Muscle of leg (tissue), 16 donors: ENCODE results near the gene KIAA1210. TPM values are rescaled to one million over a fixed set of nuclear protein-coding genes. Genes with fewer than 3 reads are reported as not detected.

ENCODE experiments used
- DNase-seq: peaks from one replicate; pipeline ENCODE4 v3.0.0; 2013
- H3K27ac ChIP-seq: one replicate; pipeline ENCODE4 v1.5.1; 2013; ENCODE audit warnings: mild to moderate bottlenecking, low read length, control low read depth
- H3K27me3 ChIP-seq: one replicate; pipeline ENCODE4 v1.6.1; 2013; ENCODE audit warnings: low read length; ENCODE audit not compliant: control insufficient read depth, insufficient read depth
- H3K36me3 ChIP-seq: one replicate; pipeline ENCODE4 v1.6.1; 2013; ENCODE audit warnings: low read length; ENCODE audit not compliant: control insufficient read depth, insufficient read depth
- H3K4me1 ChIP-seq: one replicate; pipeline ENCODE4 v1.6.1; 2013; ENCODE audit warnings: low read length; ENCODE audit not compliant: control insufficient read depth, insufficient read depth
- H3K4me3 ChIP-seq: one replicate; pipeline ENCODE4 v1.5.1; 2013; ENCODE audit warnings: low read length, control low read depth
- H3K9me3 ChIP-seq: replicated peaks from 2 replicates; pipeline ENCODE4 v1.6.1; 2013; ENCODE audit warnings: low read depth, low read length; ENCODE audit not compliant: control insufficient read depth
- WGBS: methylation state at CpG from one replicate; pipeline ENCODE4 v1.1.5; 2013; ENCODE audit warnings: missing lambda C conversion rate; ENCODE audit not compliant: insufficient coverage; 5-methylcytosine and 5-hydroxymethylcytosine counted together
- long read RNA-seq, 11 donors: transcript quantifications; one replicate each; lab custom pipeline, GENCODE V29; 2026
- polyA plus RNA-seq, 8 donors: library from polyadenylated mRNA; unstranded; fragments of 120-200 nt; gene quantifications; one replicate each; pipeline versions ENCODE4 v1.2.1 to v1.2.3, GENCODE V29; 2013; ENCODE audit warnings: inconsistent platforms in 1 of 8, low replicate concordance in 1 of 8; ENCODE audit not compliant: insufficient read length in 8 of 8, insufficient read depth in 1 of 8
- total RNA-seq: library from RNA; stranded (reverse); fragments of 120-200 nt; gene quantifications from one replicate; pipeline ENCODE4 v1.2.4, GENCODE V29; 2013

The KIAA1210 gene
- total RNA-seq (0.18 TPM), polyA plus RNA-seq (under 1 TPM; 0.12 to 0.30 (median 0.20) TPM)
- long read RNA-seq, donor 1 = 0 reads
- long read RNA-seq, donor 2 = 0 reads
- long read RNA-seq, donor 3 = 0 reads
- long read RNA-seq, donor 4 = 0 reads
- long read RNA-seq, donor 5 = 0 reads
- long read RNA-seq, donor 6 = 0 reads
- long read RNA-seq, donor 7 = 0 reads
- long read RNA-seq, donor 8 = 0 reads
- long read RNA-seq, donor 9 = 0 reads
- long read RNA-seq, donor 10 = 0 reads
- long read RNA-seq, donor 11 = 0 reads

- Histone ChIP-seq H3K27ac (no peak within 1 kb of the TSS), H3K27me3 (peaks cover 15% of the 10 kb centered on the region), H3K4me1 (no peaks in the 10 kb centered on the region), H3K36me3 (no peaks in the 10 kb centered on the region), H3K9me3 (no peaks in the 10 kb centered on the region), H3K4me3 (no peak within 1 kb of the TSS)
- no peak for DNase-seq
- 38% methylated on average over 5 of the region's 5 CpGs for WGBS
Measured at GRCh38 chrX:119127650-119128049, at the start of gene KIAA1210. KIAA1210 (minus strand) TSS chrX:119127812; CDS start chrX:119123642, 4,170 bp downstream.

GRCh38 chrX:119177278-119177677, 49.7 kb upstream of the KIAA1210 start:
- Histone ChIP-seq H3K9me3 (no peaks in the 10 kb centered on the region), H3K27ac (no peak overlapping the region), H3K27me3 (no peaks in the 10 kb centered on the region), H3K4me1 (no peaks in the 10 kb centered on the region), H3K4me3 (no peak overlapping the region), H3K36me3 (no peaks in the 10 kb centered on the region)
- no peak for DNase-seq
- no CpG with 5 or more reads among the region's 1 CpG for WGBS

GRCh38 chrX:119174900-119175299, 47.3 kb upstream of the KIAA1210 start:
- Histone ChIP-seq H3K9me3 (no peaks in the 10 kb centered on the region), H3K27me3 (peaks cover 3% of the 10 kb centered on the region), H3K4me1 (no peaks in the 10 kb centered on the region), H3K4me3 (no peak overlapping the region), H3K27ac (no peak overlapping the region), H3K36me3 (no peaks in the 10 kb centered on the region)
- no CpG with 5 or more reads among the region's 2 CpGs for WGBS
- DNase-seq = no peak

GRCh38 chrX:119168104-119168503, 40.5 kb upstream of the KIAA1210 start:
- H3K36me3 ChIP-seq = no peaks in the 10 kb centered on the region
- 42% methylated on average over 1 of the region's 2 CpGs for WGBS
- no peaks in the 10 kb centered on the region for H3K9me3 ChIP-seq
- no peak for DNase-seq
- no peak overlapping the region for H3K4me3 ChIP-seq
- H3K27ac ChIP-seq = no peak overlapping the region
- no peaks in the 10 kb centered on the region for H3K4me1 ChIP-seq
- H3K27me3 ChIP-seq = peaks cover 3% of the 10 kb centered on the region

- Histone ChIP-seq H3K27me3 (peaks cover 7% of the 10 kb centered on the region), H3K4me1 (no peaks in the 10 kb centered on the region), H3K4me3 (no peak overlapping the region), H3K36me3 (no peaks in the 10 kb centered on the region), H3K27ac (no peak overlapping the region), H3K9me3 (no peaks in the 10 kb centered on the region)
- DNase-seq = no peak
- whole genome bisulfite sequencing = 43% methylated on average over 1 of the region's 3 CpGs
Measured at GRCh38 chrX:119158226-119158625, 30.6 kb upstream of the KIAA1210 start.

- Histone ChIP-seq H3K4me3 (no peak overlapping the region), H3K4me1 (no peaks in the 10 kb centered on the region), H3K27me3 (peaks cover 7% of the 10 kb centered on the region), H3K27ac (no peak overlapping the region), H3K9me3 (no peaks in the 10 kb centered on the region), H3K36me3 (no peaks in the 10 kb centered on the region)
- DNase-seq = no peak
- WGBS = no CpG with 5 or more reads among the region's 1 CpG
Measured at GRCh38 chrX:119156241-119156640, 28.6 kb upstream of the KIAA1210 start.

- no peak overlapping the region for H3K4me3 ChIP-seq
- WGBS = no CpG with 5 or more reads among the region's 6 CpGs
- H3K4me1 ChIP-seq = no peaks in the 10 kb centered on the region
- H3K27ac ChIP-seq = no peak overlapping the region
- peak; percentile 26 for DNase-seq
- H3K27me3 ChIP-seq = peaks cover 7% of the 10 kb centered on the region
- no peaks in the 10 kb centered on the region for H3K36me3 ChIP-seq
- no peaks in the 10 kb centered on the region for H3K9me3 ChIP-seq
Measured at GRCh38 chrX:119155416-119156035, 27.9 kb upstream of the KIAA1210 start.

- Histone ChIP-seq H3K9me3 (no peaks in the 10 kb centered on the region), H3K36me3 (no peaks in the 10 kb centered on the region), H3K4me1 (no peaks in the 10 kb centered on the region), H3K27me3 (peaks cover 9% of the 10 kb centered on the region), H3K4me3 (no peak overlapping the region), H3K27ac (no peak overlapping the region)
- 31% methylated on average over 3 of the region's 9 CpGs for WGBS
- peak; percentile 74 for DNase-seq
Measured at GRCh38 chrX:119151051-119151380, 23.4 kb upstream of the KIAA1210 start.

GRCh38 chrX:119150163-119151050, 22.8 kb upstream of the KIAA1210 start:
- DNase-seq = no peak
- no peak overlapping the region for H3K4me3 ChIP-seq
- H3K36me3 ChIP-seq = no peaks in the 10 kb centered on the region
- WGBS = 46% methylated on average over 39 of the region's 42 CpGs
- no peaks in the 10 kb centered on the region for H3K4me1 ChIP-seq
- H3K9me3 ChIP-seq = no peaks in the 10 kb centered on the region
- peaks cover 9% of the 10 kb centered on the region for H3K27me3 ChIP-seq
- H3K27ac ChIP-seq = no peak overlapping the region

- Histone ChIP-seq H3K4me3 (no peak overlapping the region), H3K27me3 (peaks cover 13% of the 10 kb centered on the region), H3K4me1 (no peaks in the 10 kb centered on the region), H3K27ac (no peak overlapping the region), H3K9me3 (no peaks in the 10 kb centered on the region), H3K36me3 (no peaks in the 10 kb centered on the region)
- 64% methylated on average over 4 of the region's 4 CpGs for WGBS
- no peak for DNase-seq
Measured at GRCh38 chrX:119147486-119147885, 19.9 kb upstream of the KIAA1210 start.
